Stimulated activated CD8-positive, alpha-beta memory T cell treated with anti-CD3 and anti-CD28 coated beads, Interleukin-2, amount 100 ng/mL, for 48 hours (primary cell): ENCODE measurements around the gene FAM83G.
"Not testable (repeated sequence)": the region's sequence is repeated elsewhere in the genome, so short reads cannot be mapped to it uniquely, and the experiment has no call there.

Experiments
- DNase-seq, 2 donors: peaks; one replicate each; pipeline ENCODE4 v3.0.0-alpha.2; 2020; ENCODE audit warnings: low read depth in 2 of 2

Gene FAM83G

GRCh38 chr17:19004421-19005136 is at the start of gene FAM83G:
FAM83G (minus strand) TSS chr17:19004764; CDS start chr17:19004041, 723 bp downstream.
- peak; percentile 83 to 86 for DNase-seq

DNA sequence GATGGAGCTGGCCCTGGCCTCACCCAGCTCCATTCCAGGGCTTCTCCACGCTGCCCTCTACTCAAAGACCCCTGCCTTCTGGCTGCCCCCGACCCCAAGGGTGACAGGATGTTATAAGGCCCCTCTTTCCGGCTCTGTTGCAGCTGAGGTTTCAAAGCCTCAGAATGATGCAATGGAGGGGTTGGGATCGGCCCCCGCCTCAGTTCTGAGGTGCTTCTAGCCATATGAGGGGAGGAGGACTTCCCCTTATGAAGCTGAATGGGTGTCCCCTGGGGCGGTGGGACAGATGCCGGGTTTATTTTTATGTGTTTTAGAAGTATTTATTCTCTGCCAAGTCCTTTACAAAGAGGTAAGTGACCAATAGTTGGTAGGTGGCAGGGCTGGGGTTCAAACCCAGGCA is 44.3 kb upstream of the FAM83G start:
- DNase-seq: not testable (repeated sequence)

- not testable (repeated sequence) for DNase-seq
These were observed 42.9 kb upstream of the FAM83G start for GRCh38 chr17:19047510-19047909.

DNA sequence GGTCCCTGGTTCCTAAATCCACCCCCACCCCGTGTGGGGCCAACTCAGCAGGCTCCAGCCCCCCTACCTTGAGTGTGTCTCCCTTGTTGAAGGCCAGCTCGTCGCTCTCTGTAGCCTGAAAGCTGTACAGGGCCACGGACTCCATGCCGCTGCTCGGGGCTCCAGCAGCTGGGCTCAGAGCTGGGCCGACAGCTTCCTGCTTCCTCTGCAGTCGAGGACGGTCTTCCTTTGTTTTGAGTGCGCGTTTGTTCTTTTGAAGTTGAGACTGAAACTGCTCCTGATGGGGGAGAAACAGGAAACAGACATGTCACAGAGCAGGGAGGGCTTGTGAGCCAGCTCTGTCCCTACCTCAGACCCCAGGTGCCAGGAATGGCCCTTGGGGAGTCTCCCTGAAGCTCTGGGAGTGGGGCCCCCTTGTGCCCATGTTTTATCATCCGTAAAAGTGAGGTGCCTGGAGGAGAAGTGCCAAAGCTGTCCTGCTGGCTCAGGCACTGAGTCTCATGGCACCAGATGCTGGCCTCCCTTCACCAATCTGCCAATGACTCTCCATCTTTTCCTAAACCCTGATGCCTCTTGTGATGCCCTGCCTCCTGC is 42.3 kb upstream of the FAM83G start, which contains the start of gene GRAP:
Gene GRAP, minus strand, starts transcription at position 176 of the 594 bp plus-strand sequence. Its CDS starts 31 bp downstream, at position 145.
- DNase-seq: not testable (repeated sequence)

DNA sequence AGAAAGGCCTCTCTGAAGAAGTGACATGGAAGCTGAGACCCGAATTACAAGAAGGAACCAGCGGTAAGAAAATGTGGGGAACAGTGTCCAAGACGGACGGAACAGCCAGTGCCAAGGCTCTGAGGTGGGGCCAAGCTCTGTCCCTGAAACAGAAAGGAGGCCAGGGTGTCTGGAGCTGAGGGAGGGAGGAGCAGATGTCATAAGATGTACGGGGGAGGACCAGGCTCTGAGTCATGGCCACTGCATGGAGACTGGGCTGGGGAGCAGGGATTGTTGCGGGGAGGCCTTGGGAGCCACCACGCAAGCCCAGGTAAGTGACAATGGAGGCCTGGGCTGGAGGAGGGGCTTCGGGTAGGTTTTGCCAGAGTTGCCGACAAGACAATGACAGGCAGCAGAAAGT is 40.1 kb upstream of the FAM83G start:
- DNase-seq: not testable (repeated sequence)

DNA sequence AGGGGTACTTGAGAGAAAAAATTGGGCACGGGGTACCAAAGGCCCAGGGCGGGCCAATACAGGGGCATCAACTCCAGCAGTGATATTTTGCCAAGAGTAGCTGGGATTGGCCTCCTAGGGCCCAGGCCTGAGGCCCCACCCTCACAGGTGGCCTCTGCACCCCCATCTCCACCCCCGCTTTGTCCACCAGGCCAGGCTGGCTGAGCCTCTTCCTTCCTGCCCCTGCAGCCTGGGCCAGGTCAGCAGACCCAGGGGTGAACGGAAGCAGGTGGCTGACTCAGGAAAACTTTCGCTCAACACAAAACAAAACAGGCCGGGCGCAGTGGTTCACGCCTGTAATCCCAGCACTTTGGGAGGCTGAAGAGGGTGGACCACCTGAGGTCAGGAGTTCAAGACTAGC is 38.5 kb upstream of the FAM83G start:
- not testable (repeated sequence) for DNase-seq

DNA sequence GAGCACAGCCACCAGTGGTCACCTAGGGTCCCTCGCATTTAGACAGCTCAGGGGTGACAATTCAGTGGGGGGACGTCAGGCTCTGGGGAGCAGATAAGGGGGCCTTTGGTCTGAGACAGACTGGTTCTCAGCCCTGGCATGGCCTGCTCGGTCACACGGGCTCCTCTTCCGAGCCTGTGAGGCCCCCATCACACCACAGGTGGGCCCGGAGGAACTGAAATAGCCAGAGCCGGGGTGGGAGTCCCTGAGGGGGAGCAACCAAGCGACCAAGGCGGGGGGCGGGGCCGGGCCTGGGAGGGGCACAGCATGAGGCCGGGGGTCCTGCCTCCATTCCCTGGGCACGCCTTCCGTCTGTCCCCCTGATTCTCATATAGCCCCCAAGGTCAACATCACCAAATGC is 37.8 kb upstream of the FAM83G start:
- not testable (repeated sequence) for DNase-seq

- DNase-seq: not testable (repeated sequence)
These were observed 37.3 kb upstream of the FAM83G start for GRCh38 chr17:19041871-19042270.

GRCh38 chr17:19040350-19040749 is 35.8 kb upstream of the FAM83G start:
- not testable (repeated sequence) for DNase-seq

DNA sequence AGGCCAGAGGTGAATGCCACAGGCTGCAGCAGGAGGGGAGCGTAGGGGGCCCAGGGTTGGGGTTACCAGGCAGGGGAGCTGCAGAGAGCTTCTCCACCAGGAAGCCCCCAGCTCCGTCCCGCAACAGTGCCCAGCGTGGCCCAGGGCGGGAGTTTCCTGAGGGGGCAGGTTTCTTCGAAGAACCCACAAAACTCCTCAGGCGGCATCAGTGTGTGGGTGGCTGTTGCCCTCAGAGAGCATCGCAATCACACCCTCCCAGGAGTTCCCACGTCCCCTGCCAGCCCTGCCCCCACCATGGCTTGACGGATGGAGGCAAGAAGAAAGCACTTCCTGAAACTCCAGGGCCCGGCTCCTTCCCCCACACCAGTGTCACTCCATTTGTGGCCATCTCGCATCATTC is 34.2 kb upstream of the FAM83G start:
- not testable (repeated sequence) for DNase-seq

GRCh38 chr17:19038007-19038406 is 33.4 kb upstream of the FAM83G start:
- not testable (repeated sequence) for DNase-seq

DNA sequence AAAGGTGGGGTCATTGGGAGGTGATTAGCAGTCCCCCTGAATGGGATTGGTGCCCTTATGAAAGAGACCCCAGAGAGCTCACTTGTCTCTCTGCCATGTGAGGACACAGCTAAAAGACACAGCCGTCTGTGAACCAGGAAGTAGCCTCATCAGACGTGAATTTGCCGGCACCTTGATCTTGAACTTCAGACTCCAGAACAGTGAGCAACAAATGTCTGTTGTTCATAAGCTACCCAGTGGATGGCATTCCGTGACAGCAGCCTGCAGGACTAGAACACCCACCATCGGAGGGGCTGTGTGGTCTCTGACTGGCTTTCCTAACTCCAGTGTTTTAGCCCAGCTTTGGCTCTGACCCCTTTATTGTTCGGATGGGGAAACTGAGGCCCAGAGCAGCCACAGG is 33.0 kb upstream of the FAM83G start:
- not testable (repeated sequence) for DNase-seq

GRCh38 chr17:19036186-19036585 is 31.6 kb upstream of the FAM83G start:
- not testable (repeated sequence) for DNase-seq

DNA sequence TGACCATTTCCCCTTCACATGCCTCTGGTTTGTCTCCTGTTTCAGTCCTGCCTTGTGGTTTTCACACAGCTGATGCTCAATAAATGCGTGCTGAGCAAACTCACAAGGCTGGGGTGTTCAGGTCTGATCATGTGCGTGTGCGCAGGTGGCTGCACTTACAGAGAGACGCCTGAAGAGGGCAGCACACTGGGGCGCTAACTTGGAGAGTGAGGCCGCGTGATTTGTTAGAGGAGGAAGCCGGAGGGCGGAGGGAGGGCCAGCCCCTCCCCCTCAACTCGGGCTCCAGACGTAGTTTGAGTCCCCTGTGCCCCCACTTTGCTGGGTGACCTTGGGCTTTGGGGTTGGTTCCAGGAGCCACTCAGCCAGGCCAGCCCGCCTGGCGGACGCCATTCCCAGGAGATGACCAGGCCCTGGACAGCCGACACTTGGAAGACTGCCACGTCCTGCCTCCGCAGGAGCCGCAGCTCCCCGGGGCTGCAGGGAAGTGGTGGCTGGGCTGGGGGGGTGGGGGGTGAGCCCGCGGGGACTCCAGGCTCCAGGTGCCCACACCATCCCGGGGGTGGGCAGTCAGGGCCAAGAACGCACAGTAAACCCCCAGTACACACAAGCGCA is 27.9 kb upstream of the FAM83G start:
- not testable (repeated sequence) for DNase-seq

DNA sequence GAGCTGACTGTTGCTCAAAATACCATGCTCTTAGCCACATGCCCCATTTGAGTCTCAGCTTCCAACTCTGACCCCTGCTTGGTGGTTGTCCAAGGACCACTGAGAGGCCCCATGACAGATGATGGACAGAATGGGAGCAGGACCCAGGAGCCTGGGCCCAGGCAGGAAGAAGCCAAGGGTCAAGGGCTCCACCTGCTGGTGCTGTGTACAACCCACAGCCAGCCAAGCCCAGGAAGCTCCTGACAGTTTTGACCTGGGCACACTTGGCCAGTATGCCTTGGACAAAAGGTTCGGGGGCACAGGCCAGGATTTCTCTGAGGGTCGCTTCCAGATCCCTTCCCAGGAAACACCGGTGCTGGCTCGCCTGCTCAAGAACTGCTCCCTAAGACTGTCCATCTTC is 27.2 kb upstream of the FAM83G start:
- DNase-seq: peak; percentile 38 to 46

DNA sequence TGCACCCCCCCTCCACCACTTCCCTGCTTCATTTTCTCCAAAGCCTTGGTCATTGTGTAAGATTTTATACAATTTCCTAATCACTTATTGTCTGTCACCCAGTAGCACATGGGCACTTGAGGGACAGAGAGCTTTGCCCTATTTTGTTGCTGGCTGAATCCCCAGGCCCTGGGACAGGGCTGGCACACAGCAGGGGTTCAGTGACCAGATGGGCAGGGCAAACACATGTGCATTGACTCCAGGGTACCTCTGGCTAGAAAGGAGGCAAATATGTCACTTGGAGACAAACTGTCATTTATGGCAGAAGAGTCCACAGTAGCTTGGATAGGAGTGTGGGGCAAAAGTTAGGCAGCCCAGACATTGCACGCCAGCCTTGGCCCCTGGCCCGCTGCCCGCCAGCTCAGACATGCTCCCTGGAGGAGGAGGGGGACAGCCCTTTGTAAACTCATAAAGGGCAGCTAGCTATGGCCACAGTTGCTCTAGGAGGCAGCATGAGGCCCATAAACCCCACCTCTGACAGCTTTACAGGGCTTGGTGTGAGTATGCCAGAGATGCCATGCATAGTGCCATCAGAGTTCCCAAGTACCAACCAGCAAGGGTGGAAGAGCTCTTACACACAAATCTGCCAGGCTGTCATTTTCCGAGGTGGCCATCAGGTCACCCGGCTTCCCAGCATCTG is 26.3 kb upstream of the FAM83G start:
- not testable (repeated sequence) for DNase-seq

DNA sequence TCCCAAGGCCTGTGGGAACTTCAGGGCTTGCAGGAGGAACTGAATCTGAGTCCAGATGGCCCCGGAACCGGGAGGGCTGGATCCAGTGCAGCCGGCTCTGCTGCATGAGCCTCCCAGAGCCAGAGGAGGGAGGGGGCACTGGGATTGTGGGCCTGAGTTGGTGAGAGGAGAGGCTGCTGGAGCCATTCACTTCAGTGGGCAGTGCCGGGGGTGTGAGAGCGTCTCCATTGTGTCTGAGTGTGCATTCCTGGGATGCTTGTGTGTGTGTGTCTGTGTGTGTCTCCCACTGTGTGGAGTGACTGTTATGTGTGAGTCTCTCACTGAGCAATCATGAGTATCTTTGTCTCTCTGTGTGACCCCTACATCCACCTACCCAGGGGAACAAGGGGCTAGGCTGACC is 25.2 kb upstream of the FAM83G start:
- not testable (repeated sequence) for DNase-seq

- DNase-seq: not testable (repeated sequence)
These were observed 24.1 kb upstream of the FAM83G start for GRCh38 chr17:19028671-19029070.

DNA sequence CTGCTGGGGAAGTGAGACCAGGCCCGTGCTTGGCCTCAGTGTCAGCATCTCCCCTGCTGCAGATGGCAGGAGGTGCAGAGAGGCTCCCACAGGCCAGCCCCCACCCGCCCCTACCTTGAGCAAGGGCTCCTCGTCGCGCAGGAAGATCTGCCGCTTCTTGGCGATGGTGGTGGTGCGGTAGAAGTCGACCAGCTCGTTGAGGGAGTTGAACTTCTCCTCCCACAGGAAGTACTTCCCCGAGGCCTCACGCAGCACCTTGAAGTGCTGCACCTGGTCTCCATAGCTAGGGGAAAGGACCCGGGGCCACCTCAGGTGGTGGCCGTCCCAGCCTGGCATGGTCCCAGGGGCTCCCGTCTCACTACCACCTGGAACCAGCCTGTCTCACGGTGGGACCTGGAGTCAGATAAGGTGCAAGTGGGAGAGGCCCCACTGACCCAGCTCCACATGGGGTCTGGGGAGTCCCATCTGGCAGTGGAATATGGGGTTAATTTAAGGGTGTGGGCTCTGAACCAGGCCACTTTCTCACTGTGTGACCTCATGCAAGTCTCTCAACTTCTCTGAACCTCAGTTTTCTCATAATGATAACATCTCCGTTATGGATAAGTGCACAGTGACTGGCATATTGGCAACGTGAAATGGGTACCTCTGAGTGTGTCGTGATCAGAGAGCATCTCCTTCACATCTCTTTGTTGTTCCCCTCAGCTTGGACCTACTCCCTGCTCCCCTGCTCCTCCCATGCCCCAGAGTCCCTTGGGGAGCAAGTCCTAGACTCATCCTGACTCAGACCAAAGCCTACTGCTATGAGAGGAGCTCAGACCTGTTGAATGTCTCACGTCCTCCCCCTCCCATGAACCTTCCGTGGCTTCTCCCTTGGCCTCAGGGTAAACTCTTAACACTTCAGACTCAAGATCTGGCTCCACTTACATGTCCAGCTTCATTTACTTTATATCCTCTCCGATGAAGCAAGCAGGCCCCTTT is 19.8 kb upstream of the FAM83G start:
- no peak for DNase-seq

DNA sequence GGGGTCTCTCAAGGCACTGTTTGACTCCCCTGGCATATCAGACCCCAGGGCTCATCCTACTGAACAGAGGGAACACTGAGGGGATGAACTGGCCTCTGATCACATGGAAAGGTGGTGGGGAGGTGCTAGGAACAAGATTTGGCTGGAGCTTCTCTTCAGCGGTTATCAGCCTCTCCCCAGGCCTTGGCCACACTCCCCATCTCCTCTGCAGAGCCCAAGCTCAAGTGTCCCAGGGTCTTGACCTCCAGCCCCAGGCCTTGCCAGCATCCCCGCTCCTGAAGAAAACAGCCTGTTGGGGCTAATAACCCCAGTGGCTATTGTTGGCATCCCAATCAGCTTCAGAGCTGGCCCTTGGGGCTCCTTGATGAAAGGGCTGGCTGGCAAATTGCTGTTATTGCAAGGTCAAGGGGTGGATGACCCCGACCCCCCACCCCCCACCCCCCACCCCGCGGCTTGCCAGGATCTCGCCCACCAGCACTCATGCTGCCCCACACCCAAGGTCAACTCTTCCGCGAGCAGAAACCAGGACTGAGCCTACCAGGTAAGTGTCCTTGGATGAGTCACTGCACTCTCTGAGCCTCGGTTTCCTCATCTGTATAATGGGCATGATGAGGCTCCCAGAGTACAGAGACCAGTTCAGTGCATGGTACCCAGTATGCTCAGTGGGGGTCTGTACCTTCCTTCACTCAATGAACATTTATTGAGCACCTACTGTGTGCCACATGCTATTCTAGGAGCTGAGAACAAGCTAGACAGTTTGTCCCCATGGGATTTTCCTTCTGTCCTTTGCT is 18.8 kb upstream of the FAM83G start:
- no peak for DNase-seq
